HepG2 (cell line): ENCODE data around the gene KAZN. TPM values are rescaled to one million over a fixed set of nuclear protein-coding genes. Genes with fewer than 3 reads are reported as not detected.

Experiments
- ATAC-seq: fragments of 200-7000 bp; cut with Tn5 transposase; 3 replicates; pipeline ENCODE4 v1.9.1; 2020; ENCODE audit warnings: mild to moderate bottlenecking, moderate library complexity
- BruUV-seq: library from RNA; stranded (reverse); fragments of 400-500 nt; replicated peaks from 2 replicates; lab custom pipeline; 2021; lab: Mats Ljungman, UMichigan
- CTCF ChIA-PET: fragments of 300-600 bp; formaldehyde crosslinking; extraction: SDS; loops from one replicate; lab custom pipeline; 2021; ENCODE audit warnings: low total read pairs, inconsistent platforms, low intra/inter-chr PET ratio; lab: Yijun Ruan, JAX
- POLR2A ChIA-PET: fragments of 350-600 bp; sonication (Branson Sonifier 250); formaldehyde crosslinking; loops from one replicate; lab custom pipeline; 2020; ENCODE audit warnings: antibody characterized with exemption, inconsistent platforms; lab: Yijun Ruan, JAX
- DNase-seq: peaks from one replicate; pipeline ENCODE4 v3.0.0-alpha.2; 2015; ENCODE audit warnings: low spot score
- FAIRE-seq: peaks from 3 replicates; lab custom pipeline; 2011; peaks lifted over from hg19 to GRCh38; lab: Jason Lieb, UNC
- H2AFZ ChIP-seq: one replicate; pipeline ENCODE4 v1.6.1; 2011; ENCODE audit warnings: low read length, inconsistent platforms
- H3K27ac ChIP-seq: fragments of 300-600 bp; 3 replicates; pipeline ENCODE4 v1.8.0; 2011; ENCODE audit warnings: mixed run types, mild to moderate bottlenecking, mixed read lengths, low read length, inconsistent platforms; ENCODE audit not compliant: insufficient read depth; ENCODE audit errors: extremely low read length
- H3K27me3 ChIP-seq, 2 experiments: fragments of 200-600 bp in 1 of 2; 2 replicates in 1 of 2; 3 replicates in 1 of 2; pipeline versions ENCODE4 v1.6.0 to v1.8.0; 2011; ENCODE audit warnings: low read length in 2 of 2, mild to moderate bottlenecking in 2 of 2, moderate library complexity in 2 of 2, inconsistent platforms in 1 of 2; ENCODE audit not compliant: insufficient read depth in 2 of 2, control insufficient read depth in 1 of 2
- H3K36me3 ChIP-seq, 2 experiments: fragments of 200-600 bp in 1 of 2; replicated peaks in 1 of 2; 2 replicates in 1 of 2; 3 replicates in 1 of 2; pipeline versions ENCODE4 v1.5.1 to v1.8.0; 2011; ENCODE audit warnings: low read length in 2 of 2, inconsistent platforms in 1 of 2; ENCODE audit not compliant: insufficient read depth in 2 of 2, control insufficient read depth in 1 of 2
- H3K4me1 ChIP-seq: 2 replicates; pipeline ENCODE4 v1.5.1; 2012; ENCODE audit warnings: low read length, inconsistent platforms; ENCODE audit not compliant: insufficient read depth
- H3K4me2 ChIP-seq: 2 replicates; pipeline ENCODE4 v1.6.0; 2011; ENCODE audit warnings: low read depth, low read length, inconsistent platforms
- H3K4me3 ChIP-seq, 3 experiments: fragments of 200-600 bp in 1 of 3; sonication (generic), shearing (Covaris generic) in 1 of 3; replicated peaks in 1 of 3; 2 replicates each; pipeline ENCODE4 v1.5.1; 2011 to 2016; ENCODE audit warnings: low read length in 3 of 3, inconsistent platforms in 2 of 3, low read depth in 2 of 3, mild to moderate bottlenecking in 2 of 3, control low read depth in 1 of 3, mixed read lengths in 1 of 3; ENCODE audit not compliant: insufficient read depth in 1 of 3
- H3K79me2 ChIP-seq: one replicate; pipeline ENCODE4 v1.6.1; 2011; ENCODE audit warnings: low read length, inconsistent platforms; ENCODE audit not compliant: insufficient read depth
- H3K9ac ChIP-seq: 2 replicates; pipeline ENCODE4 v1.6.0; 2011; ENCODE audit warnings: mild to moderate bottlenecking, low read depth, low read length, inconsistent platforms; ENCODE audit not compliant: insufficient read depth
- H3K9me3 ChIP-seq: 2 replicates; pipeline ENCODE4 v1.5.1; 2012; ENCODE audit warnings: mild to moderate bottlenecking, low read length
- H4K20me1 ChIP-seq: 2 replicates; pipeline ENCODE4 v1.6.0; 2011; ENCODE audit warnings: inconsistent platforms, mild to moderate bottlenecking, low read length, moderate library complexity; ENCODE audit not compliant: insufficient read depth
- ARNTL ChIP-seq: sonication (generic); formaldehyde crosslinking; IDR thresholded peaks from 2 replicates; pipeline ENCODE4 v1.4.0; 2020; ENCODE audit warnings: mild to moderate bottlenecking, missing genetic modification reagents
- KLF12 ChIP-seq: sonication (generic); formaldehyde crosslinking; IDR thresholded peaks from 2 replicates; pipeline ENCODE4 v1.4.0; 2020; ENCODE audit warnings: missing genetic modification reagents, borderline replicate concordance
- NCOA5 ChIP-seq: sonication (generic); formaldehyde crosslinking; IDR thresholded peaks from 2 replicates; pipeline ENCODE4 v1.4.0; 2020; ENCODE audit warnings: missing genetic modification reagents
- SNAPC2 ChIP-seq: sonication (generic); formaldehyde crosslinking; IDR thresholded peaks from 2 replicates; pipeline ENCODE4 v1.8.1; 2022; ENCODE audit warnings: mild to moderate bottlenecking, missing genetic modification reagents
- SP2 ChIP-seq: sonication (generic); formaldehyde crosslinking; IDR thresholded peaks from 2 replicates; pipeline ENCODE4 v1.5.1; 2020; ENCODE audit warnings: mild to moderate bottlenecking, missing genetic modification reagents
- STAG1 ChIP-seq: sonication (generic); formaldehyde crosslinking; IDR thresholded peaks from 2 replicates; pipeline ENCODE4 v1.4.0; 2020; ENCODE audit warnings: missing genetic modification reagents
- ZFY ChIP-seq: sonication (generic); formaldehyde crosslinking; IDR thresholded peaks from 2 replicates; pipeline ENCODE4 v1.4.0; 2020; ENCODE audit warnings: missing genetic modification reagents
- ZGPAT ChIP-seq: IDR thresholded peaks from 2 replicates; pipeline ENCODE4 v1.6.1; 2016; ENCODE audit warnings: mild to moderate bottlenecking
- ZNF12 ChIP-seq: sonication (generic); formaldehyde crosslinking; IDR thresholded peaks from 2 replicates; pipeline ENCODE4 v1.5.0; 2020; ENCODE audit warnings: missing genetic modification reagents
- ZNF441 ChIP-seq: sonication (generic); formaldehyde crosslinking; IDR thresholded peaks from 2 replicates; pipeline ENCODE4 v1.7.0; 2021; ENCODE audit warnings: missing genetic modification reagents, borderline replicate concordance
- WGBS: methylation state at CpG from one replicate; pipeline ENCODE4 v1.1.6; 2017; ENCODE audit warnings: low lambda C conversion rate; 5-methylcytosine and 5-hydroxymethylcytosine counted together
- in situ Hi-C: cut with HindIII; loops from 2 replicates; pipeline ENCODE4 v1.10.0; 2017; ENCODE audit warnings: low pct_unique_long_range_greater_than_20kb; ENCODE audit not compliant: extremely low pct_ligation_motif_present
- intact Hi-C: fragments of 100-400 bp; cut with micrococcal nuclease; formaldehyde crosslinking; loops from one replicate; pipeline ENCODE4 v1.10.0; 2022; ENCODE audit not compliant: unreplicated experiment
- polyA plus RNA-seq, 8 experiments: library from polyadenylated mRNA; depleted of rRNA in 3 of 8; stranded (reverse) in 7 of 8; unstranded in 1 of 8; fragments of >200 nt; fragmentation: Illumina TruSeq in 4 of 8; extraction: Trizol in 4 of 8; gene quantifications; 2 replicates each; pipeline versions ENCODE4 v1.2.1 to v1.2.3, GENCODE V29; 2011 to 2016; ENCODE audit warnings: low read depth in 4 of 8, missing spikeins in 1 of 8, mixed read lengths in 1 of 8; ENCODE audit not compliant: insufficient read depth in 1 of 8
- total RNA-seq, 5 experiments: library from RNA; depleted of rRNA; stranded (reverse); fragments of >200 nt; fragmentation: Illumina TruSeq; extraction: Trizol; gene quantifications; 2 replicates each; pipeline ENCODE4 v1.2.3, GENCODE V29; 2016; ENCODE audit warnings: low read depth in 1 of 5
- TF ChIP-seq, protein P1 (sequence below): IDR thresholded peaks from 2 replicates; pipeline ENCODE4 v1.6.1; 2016; ENCODE audit warnings: low read depth, control low read depth
- TF ChIP-seq, protein P2 (sequence below): sonication (generic); formaldehyde crosslinking; IDR thresholded peaks from 2 replicates; pipeline ENCODE4 v1.5.0; 2020; ENCODE audit warnings: mild to moderate bottlenecking, missing genetic modification reagents

The KAZN gene
- total and polyA plus RNA-seq, 2 of the 13 experiments (the other 11 are each of a cell fraction or from before 2014, with no cell fraction given): 10.4 to 13.5 TPM

GRCh38 chr1:14822996-14823395, 224.5 kb downstream of the KAZN start:
- BruUV-seq: no TSS peak
- Histone ChIP-seq H3K4me2 (no peak overlapping the region), H3K36me3 (no peaks in the 10 kb centered on the region), H3K9me3 (no peaks in the 10 kb centered on the region), H3K9ac (no peak overlapping the region), H3K4me3 (no peak overlapping the region), H2AFZ (no peak overlapping the region), H3K79me2 (no peaks in the 10 kb centered on the region), H3K27ac (no peak overlapping the region), H4K20me1 (no peaks in the 10 kb centered on the region), H3K4me1 (no peaks in the 10 kb centered on the region), H3K27me3 (peaks cover 8 to 72% of the 10 kb centered on the region in 2 experiments; a peak in 4 of 5 replicates)
- FAIRE-seq (no peak), DNase-seq (no peak), ATAC-seq (no peak)
- in situ Hi-C loops: no loop called here
- TF ChIP-seq ARNTL (CRISPR knock-in tag): no peak
- TF ChIP-seq, protein P1, sequence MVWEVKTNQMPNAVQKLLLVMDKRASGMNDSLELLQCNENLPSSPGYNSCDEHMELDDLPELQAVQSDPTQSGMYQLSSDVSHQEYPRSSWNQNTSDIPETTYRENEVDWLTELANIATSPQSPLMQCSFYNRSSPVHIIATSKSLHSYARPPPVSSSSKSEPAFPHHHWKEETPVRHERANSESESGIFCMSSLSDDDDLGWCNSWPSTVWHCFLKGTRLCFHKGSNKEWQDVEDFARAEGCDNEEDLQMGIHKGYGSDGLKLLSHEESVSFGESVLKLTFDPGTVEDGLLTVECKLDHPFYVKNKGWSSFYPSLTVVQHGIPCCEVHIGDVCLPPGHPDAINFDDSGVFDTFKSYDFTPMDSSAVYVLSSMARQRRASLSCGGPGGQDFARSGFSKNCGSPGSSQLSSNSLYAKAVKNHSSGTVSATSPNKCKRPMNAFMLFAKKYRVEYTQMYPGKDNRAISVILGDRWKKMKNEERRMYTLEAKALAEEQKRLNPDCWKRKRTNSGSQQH (CRISPR knock-in tag): no peak
- no peak for TF ChIP-seq KLF12
- no peak for TF ChIP-seq NCOA5 (CRISPR knock-in tag)
- TF ChIP-seq ZNF441 (CRISPR knock-in tag): no peak
- TF ChIP-seq, protein P2, sequence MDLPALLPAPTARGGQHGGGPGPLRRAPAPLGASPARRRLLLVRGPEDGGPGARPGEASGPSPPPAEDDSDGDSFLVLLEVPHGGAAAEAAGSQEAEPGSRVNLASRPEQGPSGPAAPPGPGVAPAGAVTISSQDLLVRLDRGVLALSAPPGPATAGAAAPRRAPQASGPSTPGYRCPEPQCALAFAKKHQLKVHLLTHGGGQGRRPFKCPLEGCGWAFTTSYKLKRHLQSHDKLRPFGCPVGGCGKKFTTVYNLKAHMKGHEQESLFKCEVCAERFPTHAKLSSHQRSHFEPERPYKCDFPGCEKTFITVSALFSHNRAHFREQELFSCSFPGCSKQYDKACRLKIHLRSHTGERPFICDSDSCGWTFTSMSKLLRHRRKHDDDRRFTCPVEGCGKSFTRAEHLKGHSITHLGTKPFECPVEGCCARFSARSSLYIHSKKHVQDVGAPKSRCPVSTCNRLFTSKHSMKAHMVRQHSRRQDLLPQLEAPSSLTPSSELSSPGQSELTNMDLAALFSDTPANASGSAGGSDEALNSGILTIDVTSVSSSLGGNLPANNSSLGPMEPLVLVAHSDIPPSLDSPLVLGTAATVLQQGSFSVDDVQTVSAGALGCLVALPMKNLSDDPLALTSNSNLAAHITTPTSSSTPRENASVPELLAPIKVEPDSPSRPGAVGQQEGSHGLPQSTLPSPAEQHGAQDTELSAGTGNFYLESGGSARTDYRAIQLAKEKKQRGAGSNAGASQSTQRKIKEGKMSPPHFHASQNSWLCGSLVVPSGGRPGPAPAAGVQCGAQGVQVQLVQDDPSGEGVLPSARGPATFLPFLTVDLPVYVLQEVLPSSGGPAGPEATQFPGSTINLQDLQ: no peak
- no peak for TF ChIP-seq ZFY (CRISPR knock-in tag)
- no peak for TF ChIP-seq STAG1 (CRISPR knock-in tag)
- TF ChIP-seq SP2 (CRISPR knock-in tag): no peak
- TF ChIP-seq ZNF12 (CRISPR knock-in tag): no peak
- no peak for TF ChIP-seq SNAPC2 (CRISPR knock-in tag)
- no peak for TF ChIP-seq ZGPAT
- ChIA-PET CTCF (no interaction called here), POLR2A (no interaction called here)
- 6% methylated on average over 10 of the region's 14 CpGs for WGBS
- intact Hi-C loops: no loop called here
